ENCODE data around the gene SLC9A9. TPM values are rescaled to one million over a fixed set of nuclear protein-coding genes. Genes with fewer than 3 reads are reported as not detected.
A peak's percentile ranks its signal among the peaks of the same experiment; 100 is the strongest.

Gene SLC9A9
- total RNA-seq, 1 donor from 2014 or later: 12.2 TPM

DNA sequence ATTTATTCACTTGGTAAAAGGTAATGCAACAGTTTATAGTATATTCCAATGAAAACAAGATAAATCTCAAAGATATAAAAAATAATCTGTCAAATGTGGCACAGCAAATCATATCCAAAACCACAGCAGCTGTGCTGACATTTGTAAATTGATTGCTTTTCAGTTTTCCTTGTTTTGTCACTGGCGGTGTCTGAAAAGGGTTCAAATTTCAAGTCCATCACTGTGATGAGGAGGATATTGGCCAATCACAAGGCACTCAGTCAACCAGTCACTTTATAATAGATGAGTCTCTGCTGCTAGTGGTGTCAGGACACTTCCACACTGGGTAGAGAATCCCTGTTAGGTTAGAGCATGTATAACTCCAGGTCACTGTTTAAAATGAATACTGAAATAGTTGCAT, 154.8 kb downstream of the SLC9A9 start:
- no peak for DNase-seq (ENCODE audit: low spot score)

DNA sequence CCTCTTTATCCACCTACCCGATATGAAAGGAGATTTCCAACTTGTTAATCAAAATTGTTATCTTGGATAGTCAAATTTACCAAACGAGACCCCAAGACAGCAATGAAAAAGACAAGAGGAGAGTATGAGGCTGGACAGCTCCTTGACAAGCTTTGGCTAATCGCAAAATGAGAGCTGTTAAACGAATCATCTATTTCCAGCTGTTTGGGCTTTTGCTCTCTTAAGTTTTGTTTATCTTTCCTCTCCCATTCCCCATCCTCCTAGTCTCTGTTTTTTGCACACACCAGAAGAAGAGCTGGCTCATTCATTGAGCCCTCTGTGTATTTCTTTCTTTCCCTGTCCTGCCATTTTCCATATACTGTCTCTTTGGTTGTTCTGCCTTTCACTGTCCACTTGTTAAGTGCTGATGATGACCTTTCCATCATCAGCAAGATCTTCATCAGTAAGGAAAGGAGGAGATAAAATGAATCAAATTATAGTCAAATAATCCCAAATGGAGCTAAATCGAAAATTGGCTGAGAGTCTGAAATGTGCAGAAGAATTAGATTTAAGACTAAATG, 161.6 kb downstream of the SLC9A9 start:
- DNase-seq (ENCODE audit: low spot score): no peak

DNA sequence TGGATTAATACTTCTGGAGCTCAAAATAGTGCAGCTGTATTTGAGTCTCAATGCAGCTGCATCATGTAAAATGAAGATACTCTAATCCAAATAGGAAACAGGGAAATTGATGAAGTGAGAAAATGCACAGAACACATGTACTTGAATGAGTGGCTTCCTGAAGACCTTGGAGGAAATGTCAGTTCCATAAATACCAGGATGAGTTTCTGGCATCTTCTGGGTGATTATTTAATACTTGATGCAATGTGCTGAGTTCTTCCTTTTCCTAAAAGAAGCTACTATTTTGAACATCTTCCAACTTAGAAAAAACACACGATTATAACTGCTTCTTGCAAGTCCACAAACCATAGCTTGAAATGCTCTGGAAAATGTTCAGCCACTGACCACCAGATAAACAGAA, 162.8 kb downstream of the SLC9A9 start:
- no peak for DNase-seq (ENCODE audit: low spot score)

DNA sequence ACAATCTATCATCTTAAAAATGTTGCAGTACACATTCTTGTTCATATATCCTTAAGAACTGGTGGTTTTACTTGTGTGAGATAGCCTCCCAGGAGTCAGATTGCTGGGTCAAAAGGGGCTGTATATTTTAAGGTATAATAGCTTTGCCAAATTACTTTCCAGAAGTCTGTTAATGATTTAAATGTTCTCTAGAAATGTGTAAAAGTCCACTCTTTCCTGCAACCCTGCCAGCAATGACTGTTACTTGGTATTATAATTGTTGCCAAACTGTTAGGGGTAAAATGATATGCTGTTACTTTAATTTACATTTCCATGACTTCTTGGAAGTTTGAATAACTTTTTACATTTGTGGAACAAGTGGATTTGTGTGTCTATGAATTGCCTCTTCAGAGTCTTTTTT, 170.8 kb downstream of the SLC9A9 start:
- DNase-seq (ENCODE audit: low spot score): no peak

DNA sequence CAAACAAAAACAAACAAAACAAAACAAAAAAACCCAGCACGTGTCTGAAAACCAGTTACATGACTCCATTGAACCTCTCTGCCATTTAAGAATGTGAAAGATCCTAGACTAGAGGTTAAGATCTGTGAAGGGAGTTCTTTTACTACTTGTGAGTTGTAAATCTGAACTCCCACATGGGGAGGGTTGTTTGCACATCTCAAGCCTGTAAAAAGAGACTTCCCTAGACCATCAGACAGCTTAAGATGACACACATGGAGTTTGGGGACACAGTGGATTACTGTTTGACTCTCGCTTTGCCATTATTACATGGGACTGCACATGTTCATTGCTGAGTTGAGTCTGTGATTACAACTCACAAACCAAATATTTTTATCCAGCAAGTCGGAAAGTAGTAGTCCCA, 171.5 kb downstream of the SLC9A9 start:
- DNase-seq (ENCODE audit: low spot score): no peak

DNA sequence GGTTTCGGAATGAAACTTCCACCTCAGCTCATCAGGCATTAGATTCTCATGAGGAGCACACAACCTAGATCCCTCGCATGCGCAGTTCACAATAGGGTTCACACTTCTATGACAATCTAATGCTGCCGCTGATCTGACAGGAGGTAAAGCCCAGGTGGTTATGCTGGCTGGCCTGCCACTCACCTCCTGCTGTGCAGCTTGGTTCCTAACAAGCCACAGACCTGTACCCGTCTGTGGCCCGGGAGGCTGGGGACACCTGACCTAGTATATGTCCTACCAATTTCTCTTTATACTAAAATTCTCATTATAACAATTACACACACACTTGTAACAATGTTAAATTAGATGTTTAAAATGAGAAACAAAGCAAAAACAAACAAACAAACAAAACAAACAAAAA, 172.2 kb downstream of the SLC9A9 start:
- no peak for DNase-seq (ENCODE audit: low spot score)

DNA sequence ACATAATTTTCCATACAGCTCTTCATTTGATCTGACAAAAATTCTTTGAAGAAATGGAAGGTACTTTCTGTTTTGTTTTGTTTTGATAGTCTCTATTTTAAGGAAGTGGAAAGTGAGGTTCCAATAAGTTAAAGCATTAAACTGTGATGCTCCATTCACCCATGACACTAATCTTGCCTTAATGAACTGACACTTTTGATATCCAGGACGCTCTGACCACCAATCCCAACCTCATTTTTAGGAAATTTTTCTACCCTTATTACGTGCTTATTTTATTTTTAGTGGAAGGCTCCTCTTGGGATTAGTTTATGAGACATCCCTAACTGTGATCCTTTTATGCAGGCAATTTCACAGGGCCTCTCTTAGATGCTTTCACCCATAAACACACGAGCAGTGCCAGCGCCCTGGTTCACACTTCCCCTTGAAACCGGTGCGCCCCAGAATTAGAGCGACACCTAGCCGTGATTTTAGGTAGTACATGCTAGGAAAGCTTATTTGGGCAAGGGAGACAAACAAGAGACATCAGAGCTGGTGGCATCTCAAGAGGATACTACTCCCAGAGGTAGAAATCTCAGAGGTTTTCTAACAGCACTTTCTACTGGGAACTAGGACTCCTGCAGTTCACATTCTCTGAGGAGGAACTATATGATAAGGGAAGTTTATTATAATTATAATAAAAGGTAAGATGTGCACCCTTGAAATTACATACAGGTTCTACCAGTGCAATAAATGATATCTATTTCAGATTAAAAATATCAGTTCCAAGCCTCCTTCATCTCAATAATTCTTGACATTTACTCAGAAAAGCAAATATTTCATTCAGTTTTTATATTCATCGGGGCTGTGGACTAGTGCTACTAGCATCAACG, 173.9 kb downstream of the SLC9A9 start:
- DNase-seq (ENCODE audit: low spot score): peak; percentile 74

DNA sequence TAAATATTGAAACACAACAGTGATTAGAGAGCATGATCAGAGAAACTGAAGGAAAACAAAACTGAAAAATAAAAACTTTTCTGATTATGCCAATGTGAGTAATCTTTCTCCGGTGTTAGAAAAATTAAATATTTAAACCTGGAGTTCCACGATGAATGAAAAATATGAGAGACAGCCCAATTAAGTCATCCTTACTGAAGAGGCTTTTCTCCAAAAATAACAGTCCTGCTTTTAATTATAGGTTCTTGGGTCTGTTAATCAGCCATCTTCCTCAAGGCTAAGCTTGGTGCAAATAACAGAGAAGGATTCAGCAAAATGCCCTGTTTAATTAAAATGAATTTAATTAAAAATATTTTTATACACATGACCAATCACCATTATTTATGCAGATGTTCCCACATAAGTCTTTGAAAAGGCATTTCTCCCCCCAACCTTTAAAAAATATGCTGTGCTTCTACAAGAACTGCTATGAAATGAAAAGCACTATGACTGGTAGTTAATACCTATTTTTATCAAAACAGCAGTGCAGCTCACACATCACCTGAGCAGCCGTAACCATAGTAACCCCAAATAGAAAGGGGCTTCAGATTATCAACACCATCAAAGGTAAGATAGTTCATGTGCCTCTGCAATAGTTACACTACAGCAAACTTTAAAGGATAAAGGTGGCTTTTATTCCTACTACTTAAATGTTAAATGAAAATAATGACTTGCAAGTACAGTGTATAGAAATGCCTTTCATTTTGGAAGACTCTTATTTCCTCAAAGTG, 175.7 kb downstream of the SLC9A9 start:
- no peak for DNase-seq (ENCODE audit: low spot score)

DNA sequence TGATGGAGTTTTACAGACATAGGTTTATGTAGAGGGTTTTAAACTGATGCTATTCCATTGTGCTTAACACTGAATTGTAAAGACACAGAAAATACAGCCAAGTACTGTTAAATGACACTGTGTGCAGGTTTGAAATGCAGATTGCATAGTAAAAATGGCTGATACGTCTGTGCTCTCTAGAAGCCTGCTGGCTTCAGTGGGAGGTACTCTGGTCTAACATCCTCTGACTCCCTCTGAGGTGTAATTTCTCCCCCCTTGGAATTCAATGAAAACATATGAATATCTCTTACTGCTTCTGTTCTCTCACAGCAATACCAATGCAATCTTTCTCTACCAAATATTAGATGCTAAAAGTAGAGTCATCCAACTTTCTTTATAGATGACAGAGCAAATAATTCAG, 176.6 kb downstream of the SLC9A9 start:
- DNase-seq (ENCODE audit: low spot score): no peak

DNA sequence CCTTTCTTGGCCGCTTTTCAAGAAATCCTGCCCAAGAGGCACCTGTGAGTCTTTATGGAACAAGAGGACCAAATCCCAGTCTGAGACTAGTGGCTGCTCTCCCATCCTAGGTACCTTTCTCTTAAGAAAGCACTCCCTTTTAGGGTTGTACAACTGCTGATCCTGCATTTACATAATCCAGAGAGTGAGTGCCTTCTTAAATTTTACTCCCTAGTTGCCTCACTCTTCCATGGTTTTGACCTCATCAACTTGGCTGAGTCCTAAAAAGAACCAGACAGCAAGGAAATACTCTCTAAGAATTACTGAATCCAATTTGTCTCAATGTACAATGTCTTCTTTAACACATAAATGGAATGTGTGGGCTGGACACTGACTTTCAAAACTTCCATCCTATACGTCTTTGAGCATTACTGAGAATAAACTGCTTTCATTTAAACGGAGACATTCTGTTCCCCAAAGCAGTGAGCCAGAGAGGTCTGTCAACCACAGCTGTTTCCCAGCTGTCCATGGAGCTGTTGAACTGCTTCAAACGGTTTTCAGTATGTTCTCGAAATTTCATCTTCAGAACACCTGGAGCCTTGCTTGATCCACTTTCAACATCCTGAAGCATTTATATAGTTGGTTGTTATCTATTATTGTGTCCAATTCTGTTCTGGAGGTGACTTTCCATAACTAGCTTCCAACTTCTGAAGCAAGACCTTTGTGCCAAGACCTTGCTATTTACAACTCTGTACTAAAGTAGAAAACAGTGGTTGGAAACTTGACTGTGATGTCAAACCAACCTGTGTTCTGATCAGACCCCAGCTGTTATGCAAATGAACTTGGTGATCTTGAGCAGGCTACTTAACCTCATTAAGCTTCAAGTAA, 179.1 kb downstream of the SLC9A9 start:
- DNase-seq (ENCODE audit: low spot score): no peak

DNA sequence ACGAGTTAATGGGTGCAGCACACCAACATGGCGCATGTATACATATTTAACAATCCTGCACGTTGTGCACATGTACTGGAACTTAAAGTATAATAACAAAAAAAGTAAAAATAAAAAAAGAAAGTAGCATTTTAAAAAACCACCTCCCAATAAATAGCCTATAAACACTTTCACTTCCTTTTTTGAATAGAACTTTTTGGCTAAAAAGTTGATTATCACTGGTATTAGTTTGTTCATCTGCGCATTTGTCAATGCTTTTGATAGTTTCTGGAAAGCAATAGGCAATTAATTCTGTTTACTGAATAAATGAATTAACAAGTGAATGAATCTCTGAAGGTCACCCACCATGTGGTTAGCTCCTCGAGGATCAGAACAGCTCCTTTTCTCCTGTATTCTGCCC, 179.9 kb downstream of the SLC9A9 start:
- DNase-seq (ENCODE audit: low spot score): no peak

DNA sequence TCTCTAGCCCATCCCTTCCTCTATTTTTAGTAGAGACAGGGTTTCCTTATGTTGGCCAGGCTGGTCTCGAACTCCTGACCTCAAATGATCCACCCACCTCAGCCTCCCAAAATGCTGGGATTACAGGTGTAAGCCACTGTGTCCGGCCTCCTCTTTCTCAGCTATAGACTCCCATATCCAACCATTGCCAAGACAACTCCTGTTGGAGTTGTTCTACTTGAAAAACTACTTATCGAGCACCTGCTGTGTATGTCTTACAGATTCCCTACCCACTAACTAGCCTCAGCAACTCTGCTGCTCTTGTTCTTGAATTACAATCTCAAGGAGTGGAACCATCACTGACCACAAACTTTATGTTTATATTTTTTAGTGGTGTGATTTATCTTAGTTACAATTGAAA, 186.6 kb downstream of the SLC9A9 start:
- DNase-seq (ENCODE audit: low spot score): no peak

DNA sequence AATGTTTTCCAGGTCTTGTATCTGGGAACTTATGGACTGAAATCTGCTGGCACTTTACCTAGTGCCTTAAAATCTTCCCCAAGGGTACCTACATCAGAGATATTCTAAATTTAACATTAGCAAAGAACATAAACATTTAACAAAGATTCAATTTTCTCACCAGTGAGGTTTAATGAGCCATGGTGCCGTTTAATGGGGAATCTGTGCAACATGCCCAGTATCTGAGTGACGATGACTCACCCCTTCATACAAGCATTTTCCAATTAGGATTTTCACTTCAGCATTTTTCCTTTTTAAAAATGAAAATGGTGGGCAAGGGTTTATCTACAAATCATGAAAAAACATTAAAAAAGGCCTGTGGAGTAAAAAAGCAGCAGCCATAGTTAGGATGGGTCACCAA, 189.4 kb downstream of the SLC9A9 start:
- no peak for DNase-seq (ENCODE audit: low spot score)

DNA sequence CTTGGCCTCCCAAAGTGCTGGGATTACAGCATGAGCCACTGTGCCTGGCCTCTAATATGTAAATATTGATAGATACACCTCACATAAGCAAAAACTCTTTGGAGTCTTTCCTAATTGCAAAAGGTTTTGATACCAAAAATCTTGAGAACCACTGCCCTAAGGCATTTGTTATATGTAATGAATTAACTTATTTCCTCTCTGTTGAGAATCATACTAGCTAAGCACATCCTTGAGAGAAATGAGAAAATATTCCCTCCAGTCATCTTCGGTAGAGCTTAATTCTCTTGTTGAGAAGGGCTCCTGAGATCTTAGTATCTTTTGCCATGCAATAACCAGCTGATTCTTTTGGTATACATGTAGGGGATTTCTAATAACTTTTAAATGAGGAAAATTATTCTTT, 190.2 kb downstream of the SLC9A9 start:
- no peak for DNase-seq (ENCODE audit: low spot score)

DNA sequence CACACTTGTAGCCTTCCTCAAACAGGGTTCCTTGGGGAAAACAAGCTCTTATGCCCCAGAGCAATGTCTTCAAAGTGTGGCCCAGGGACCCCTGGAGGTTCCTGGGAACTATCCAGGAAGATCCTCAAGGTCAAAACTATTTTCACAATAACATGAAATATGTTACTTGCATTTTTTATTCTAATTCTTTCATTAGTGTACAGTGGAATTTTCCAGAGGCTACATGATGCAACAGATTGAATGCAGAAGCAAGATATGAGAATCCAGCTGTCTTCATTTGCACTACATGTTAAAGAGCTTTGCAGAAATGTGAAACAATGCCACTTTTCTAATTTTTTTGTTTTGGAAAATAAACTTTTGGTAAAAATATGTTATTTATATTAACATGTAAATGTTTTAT, 190.9 kb downstream of the SLC9A9 start:
- DNase-seq (ENCODE audit: low spot score): no peak

DNA sequence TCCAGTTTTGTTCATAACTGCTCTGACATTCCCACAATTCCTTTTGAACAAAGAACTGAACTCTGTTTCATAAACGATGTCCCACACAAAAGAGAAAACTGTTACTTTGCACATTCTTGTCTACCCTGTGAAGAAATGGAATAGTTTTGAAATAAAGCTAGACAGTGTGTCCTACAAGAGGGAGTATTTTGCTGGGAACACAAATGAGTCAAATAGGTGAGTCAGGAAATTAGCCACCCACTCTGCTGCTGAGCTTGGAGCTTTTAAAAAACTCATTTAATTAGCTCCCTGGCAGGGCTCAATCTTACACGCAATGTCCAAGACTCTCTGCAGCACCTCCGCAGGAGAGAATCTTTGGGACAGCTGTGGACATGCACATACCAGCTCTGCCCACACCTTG, 193.4 kb downstream of the SLC9A9 start:
- no peak for DNase-seq (ENCODE audit: low spot score)

DNA sequence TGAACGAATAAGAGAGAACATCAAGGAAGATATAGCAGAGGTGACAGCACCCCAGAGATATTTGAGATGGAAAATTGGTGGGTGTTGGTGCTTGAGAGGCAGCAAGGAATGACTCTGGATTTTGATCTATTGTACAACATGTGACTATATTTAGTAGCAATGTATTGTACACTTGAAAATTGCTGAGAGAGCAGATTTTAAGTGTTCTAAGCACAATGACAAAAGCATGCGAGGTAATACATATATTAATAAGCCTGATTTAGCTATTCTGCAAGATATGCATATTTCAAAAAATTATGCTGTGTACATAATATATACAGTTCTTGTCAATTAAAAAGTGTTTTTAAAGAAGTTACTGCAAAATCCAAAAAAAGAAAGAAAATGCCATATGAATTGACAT, 194.3 kb downstream of the SLC9A9 start:
- DNase-seq (ENCODE audit: low spot score): no peak

DNA sequence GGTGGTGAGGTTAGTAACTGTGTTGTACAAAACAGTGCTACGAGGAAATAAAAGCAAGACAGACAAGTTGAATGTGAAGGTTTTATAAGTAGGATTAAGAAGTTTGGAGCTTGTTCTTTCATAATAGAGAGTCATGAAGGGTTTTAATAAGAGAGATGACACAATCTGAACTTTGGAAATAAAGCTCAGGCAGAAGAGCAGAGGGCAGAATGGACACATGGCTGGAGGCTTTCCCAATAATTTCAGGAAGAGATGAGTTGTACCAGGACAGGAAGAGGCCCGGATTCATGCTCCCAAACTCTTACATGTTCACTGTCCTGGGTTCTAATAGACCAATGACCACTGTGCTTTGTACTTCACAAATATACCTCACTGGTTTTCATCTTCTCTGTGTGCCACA, 194.8 kb downstream of the SLC9A9 start:
- DNase-seq (ENCODE audit: low spot score): no peak

DNA sequence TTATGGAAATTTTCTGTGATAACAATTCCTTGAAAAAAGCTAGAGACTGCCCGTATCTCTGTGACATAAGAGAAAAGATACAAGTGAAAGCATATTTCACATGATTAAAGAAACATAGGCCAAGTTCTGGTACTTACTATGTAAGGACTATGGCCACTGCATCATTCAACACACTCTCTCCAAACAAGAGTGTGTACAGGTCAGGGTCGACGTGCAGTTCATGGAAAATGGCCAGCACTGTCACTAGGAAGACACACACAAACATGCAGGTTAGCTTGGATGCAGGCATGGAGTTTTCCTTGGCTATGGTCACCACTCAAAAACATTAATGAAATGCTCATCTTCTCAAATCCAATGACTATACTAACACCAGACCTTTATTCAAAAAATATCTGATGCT, 196.2 kb downstream of the SLC9A9 start:
- DNase-seq (ENCODE audit: low spot score): no peak

DNA sequence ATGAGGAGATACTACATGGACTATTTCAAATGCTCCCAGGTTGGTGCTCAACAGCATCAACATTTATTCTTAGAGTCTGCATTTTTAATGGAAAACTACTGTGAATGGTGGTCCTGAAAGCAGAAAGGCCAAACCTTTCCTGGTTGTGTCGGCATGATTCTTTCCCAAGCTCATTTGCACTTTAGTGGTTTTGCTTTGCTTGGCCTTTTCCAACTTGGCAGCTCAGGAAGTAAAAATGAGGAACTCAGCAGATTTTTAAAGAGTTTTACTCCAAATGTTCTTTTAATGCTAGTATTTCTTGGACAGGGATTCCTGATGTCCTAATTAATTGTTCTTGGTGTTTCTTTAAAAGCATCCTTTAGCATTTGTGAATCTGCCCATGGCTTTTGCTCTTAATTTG, 197.4 kb downstream of the SLC9A9 start:
- no peak for DNase-seq (ENCODE audit: low spot score)

DNA sequence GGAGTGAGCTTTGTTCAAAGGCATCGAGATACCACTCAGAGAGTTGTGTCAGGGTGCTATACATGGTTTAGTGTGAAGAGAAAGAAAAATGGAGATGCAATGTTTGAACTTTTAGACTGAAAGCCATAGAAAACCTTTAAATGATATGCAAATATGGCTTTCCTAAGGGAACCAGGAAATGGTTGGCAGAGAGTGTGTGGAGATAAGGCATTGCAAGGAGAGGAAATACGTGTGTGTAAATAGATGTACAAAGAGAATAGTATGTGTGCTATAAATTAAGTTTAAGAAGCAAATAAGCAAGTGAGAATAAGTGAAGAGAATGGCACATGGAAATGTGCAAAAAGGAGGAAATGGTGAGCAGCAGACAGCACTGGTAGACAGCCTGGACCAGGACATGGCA, 198.1 kb downstream of the SLC9A9 start:
- DNase-seq (ENCODE audit: low spot score): no peak

DNA sequence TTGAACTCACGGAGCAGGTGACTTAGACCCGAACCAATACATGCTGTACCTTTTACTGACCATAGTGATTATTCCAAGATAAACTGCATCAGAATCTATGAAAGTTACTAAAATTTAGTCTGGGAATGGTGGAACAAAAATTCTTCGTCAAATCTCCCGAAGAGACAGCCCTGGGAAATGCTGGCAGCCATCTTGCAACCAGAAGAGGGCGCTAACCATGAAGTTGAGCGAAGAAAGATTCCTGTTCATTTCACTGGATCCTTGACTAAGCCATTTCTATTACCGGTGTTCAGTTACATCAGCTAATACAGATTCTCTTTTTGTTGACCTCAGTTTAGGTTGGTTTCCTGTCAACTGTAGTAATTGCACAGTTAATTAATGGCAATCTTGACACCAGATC, 199.6 kb downstream of the SLC9A9 start:
- no peak for DNase-seq (ENCODE audit: low spot score)

Data from mucosa of gallbladder (tissue), 1 donor.